Activated CD4-positive, alpha-beta T cell treated with anti-CD3 and anti-CD28 coated beads for 36 hours (primary cell): Measurements from ENCODE around the gene GAS2L1. TPM values are rescaled to one million over a fixed set of nuclear protein-coding genes. Genes with fewer than 3 reads are reported as not detected.

Source experiments
- ATAC-seq: fragments of 200-7000 bp; cut with Tn5 transposase; one replicate; pipeline ENCODE4 v1.10.0; 2021; ENCODE audit warnings: mild to moderate bottlenecking, moderate library complexity
- CTCF ChIA-PET: fragments of 350-600 bp; sonication (Branson Sonifier 250); formaldehyde crosslinking; loops from one replicate; lab custom pipeline; 2021; ENCODE audit warnings: antibody characterized with exemption; lab: Charles Lee
- POLR2A ChIA-PET: fragments of 350-600 bp; sonication (Branson Sonifier 250); formaldehyde crosslinking; loops from one replicate; lab custom pipeline; 2021; ENCODE audit warnings: antibody characterized with exemption, inconsistent platforms; lab: Charles Lee
- DNase-seq: peaks from one replicate; pipeline ENCODE4 v3.0.0-alpha.2; 2020
- H3K27ac Mint-ChIP-seq: one replicate; pipeline ENCODE4 v1.8.0; 2021; ENCODE audit warnings: mixed read lengths
- H3K27me3 Mint-ChIP-seq: one replicate; pipeline ENCODE4 v1.8.0; 2021; ENCODE audit warnings: mixed read lengths
- H3K36me3 Mint-ChIP-seq: one replicate; pipeline ENCODE4 v1.8.0; 2021; ENCODE audit warnings: low read depth, mixed read lengths
- H3K4me1 Mint-ChIP-seq: one replicate; pipeline ENCODE4 v1.8.0; 2021; ENCODE audit warnings: mixed read lengths
- H3K4me3 Mint-ChIP-seq: one replicate; pipeline ENCODE4 v1.8.0; 2021; ENCODE audit warnings: mild to moderate bottlenecking, moderate library complexity, mixed read lengths
- H3K9me3 Mint-ChIP-seq: one replicate; pipeline ENCODE4 v1.8.0; 2021; ENCODE audit warnings: low read depth, mixed read lengths
- intact Hi-C, 2 experiments: fragments of 100-400 bp; cut with DNase I in 1 of 2; cut with micrococcal nuclease in 1 of 2; formaldehyde crosslinking; loops; one replicate each; pipeline versions ENCODE4 v1.14.2 to v1.15.1; 2022 to 2024; cut with DNase I, micrococcal nuclease
- total RNA-seq, 2 experiments: library from RNA; stranded (reverse); gene quantifications; one replicate each; pipeline ENCODE4 v1.2.3, GENCODE V29; 2021

The GAS2L1 gene
- total RNA-seq, 2 experiments from 2014 or later: 0.84 to 0.98 TPM

DNA sequence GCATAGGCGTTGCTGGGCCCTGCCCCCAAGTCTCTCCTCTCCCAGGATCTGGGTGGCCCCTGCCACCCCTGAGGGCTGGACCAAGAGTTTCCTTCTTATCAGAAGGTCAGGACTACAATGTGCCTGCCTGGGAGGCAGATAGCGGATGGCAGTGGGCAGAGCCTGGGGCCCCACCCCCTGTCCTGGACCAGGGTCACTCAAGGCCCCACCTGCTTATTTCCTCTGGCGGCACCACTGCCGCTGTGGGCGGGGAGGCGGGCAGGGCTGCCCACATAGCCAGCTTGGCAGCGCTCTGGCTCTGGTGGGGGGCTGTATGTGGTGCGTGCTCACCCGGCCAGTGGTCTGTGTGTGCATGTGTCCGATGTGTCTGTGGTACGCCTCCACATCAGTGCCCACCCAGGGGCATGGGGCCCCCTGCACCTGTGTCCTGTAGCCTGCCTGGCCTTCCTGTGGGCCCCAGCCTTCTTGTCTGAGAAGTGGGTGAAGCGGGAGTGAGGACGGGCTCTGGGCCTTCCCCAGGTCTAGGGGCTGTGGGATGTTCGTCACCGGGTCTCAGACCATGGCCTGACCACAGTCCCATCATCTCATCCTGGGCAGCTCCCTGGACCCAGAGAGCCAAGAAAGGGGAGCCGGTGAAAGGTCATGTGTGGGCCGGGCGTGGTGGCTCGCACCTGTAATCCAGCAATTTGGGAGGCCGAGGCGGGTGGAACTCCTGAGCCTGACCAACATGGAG lies 3.0 kb downstream of the GAS2L1 start:
- Mint-ChIP-seq H3K27me3 (peaks cover 35% of the 10 kb centered on the region), H3K4me1 (peaks cover 30% of the 10 kb centered on the region), H3K36me3 (no peaks in the 10 kb centered on the region), H3K27ac (no peak overlapping the region), H3K4me3 (no peak overlapping the region), H3K9me3 (no peaks in the 10 kb centered on the region)
- DNase-seq: no peak
- CTCF ChIA-PET: no interaction called here
- POLR2A ChIA-PET: no interaction called here
- intact Hi-C loops: loop anchor here in 1 of 2 experiments (5.0 kb wide), 1 partner anchor 37 kb away; no protein-coding TSS in a partner anchor
- ATAC-seq: no peak

DNA sequence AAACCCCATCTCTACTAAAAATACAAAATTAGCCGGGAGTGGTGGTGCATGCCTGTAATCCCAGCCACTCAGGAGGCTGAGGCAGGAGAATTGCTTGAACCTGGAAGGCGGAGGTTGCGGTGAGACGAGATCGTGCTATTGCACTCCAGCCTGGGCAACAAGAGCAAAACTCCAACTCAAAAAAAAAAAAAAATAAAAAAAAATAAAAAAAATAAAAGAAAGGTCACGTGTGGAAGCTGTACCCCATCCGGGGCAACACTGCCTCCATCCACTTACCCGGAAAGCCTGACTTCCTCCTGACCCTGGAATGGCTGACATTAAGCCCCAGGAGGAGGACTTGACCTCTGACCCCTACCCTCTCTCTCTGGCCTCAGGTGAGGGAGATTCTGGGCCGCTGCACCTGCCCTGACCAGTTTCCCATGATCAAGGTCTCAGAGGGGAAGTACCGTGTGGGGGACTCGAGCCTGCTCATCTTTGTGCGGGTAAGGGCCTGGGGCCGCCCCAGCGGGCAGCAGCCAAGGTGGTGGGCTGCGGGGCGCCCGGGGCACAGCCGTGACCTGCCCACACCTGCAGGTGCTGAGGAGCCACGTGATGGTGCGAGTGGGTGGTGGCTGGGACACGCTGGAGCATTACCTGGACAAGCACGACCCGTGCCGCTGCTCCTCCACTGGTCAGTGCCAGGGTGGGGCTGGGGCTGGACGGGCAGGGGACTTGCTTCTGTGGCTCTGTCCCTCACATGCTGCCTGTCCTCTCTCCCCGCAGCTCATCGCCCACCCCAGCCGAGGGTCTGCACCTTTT lies 3.8 kb downstream of the GAS2L1 start:
- Mint-ChIP-seq H3K27me3 (peaks cover 34% of the 10 kb centered on the region), H3K27ac (no peak overlapping the region), H3K36me3 (no peaks in the 10 kb centered on the region), H3K4me1 (peaks cover 32% of the 10 kb centered on the region), H3K4me3 (no peak overlapping the region), H3K9me3 (no peaks in the 10 kb centered on the region)
- DNase-seq (no peak), ATAC-seq (no peak)
- ChIA-PET POLR2A (no interaction called here), CTCF (interaction anchor here (0.6 kb wide), 1 partner anchor 60 kb away, joined by 3 read pairs; no protein-coding TSS in a partner anchor)
- intact Hi-C loops: no loop called here

DNA sequence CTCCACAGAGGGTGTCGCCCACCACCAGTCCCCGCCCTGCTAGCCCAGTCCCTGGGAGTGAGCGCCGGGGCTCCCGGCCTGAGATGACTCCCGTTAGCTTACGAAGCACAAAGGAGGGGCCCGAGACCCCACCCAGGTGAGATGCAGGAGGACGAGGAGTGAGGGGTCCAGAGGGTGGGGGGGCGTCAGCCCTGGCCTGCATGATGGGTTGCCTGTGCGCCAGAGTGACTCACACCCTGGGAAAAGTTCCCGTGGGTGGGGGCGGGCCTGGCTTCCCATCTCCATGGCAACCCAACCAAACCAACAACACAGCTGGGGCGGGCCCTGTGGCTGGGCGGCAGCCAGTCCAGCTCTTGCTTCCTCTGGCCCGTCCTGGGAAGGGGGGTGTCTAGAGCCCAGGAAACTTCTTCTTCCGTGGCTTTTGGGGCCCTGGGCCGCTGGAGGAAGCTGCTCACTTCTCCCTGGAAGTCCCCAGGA lies 4.5 kb downstream of the GAS2L1 start:
- H3K27ac Mint-ChIP-seq: no peak overlapping the region
- POLR2A ChIA-PET: no interaction called here
- CTCF ChIA-PET: interaction anchor here (0.6 kb wide), 1 partner anchor 60 kb away, joined by 3 read pairs; no protein-coding TSS in a partner anchor
- DNase-seq: peak; percentile 86
- no peaks in the 10 kb centered on the region for H3K36me3 Mint-ChIP-seq
- peaks cover 29% of the 10 kb centered on the region for H3K27me3 Mint-ChIP-seq
- peak; percentile 52 for ATAC-seq
- H3K4me3 Mint-ChIP-seq: no peak overlapping the region
- H3K4me1 Mint-ChIP-seq: peaks cover 31% of the 10 kb centered on the region
- intact Hi-C loops: no loop called here
- no peaks in the 10 kb centered on the region for H3K9me3 Mint-ChIP-seq

DNA sequence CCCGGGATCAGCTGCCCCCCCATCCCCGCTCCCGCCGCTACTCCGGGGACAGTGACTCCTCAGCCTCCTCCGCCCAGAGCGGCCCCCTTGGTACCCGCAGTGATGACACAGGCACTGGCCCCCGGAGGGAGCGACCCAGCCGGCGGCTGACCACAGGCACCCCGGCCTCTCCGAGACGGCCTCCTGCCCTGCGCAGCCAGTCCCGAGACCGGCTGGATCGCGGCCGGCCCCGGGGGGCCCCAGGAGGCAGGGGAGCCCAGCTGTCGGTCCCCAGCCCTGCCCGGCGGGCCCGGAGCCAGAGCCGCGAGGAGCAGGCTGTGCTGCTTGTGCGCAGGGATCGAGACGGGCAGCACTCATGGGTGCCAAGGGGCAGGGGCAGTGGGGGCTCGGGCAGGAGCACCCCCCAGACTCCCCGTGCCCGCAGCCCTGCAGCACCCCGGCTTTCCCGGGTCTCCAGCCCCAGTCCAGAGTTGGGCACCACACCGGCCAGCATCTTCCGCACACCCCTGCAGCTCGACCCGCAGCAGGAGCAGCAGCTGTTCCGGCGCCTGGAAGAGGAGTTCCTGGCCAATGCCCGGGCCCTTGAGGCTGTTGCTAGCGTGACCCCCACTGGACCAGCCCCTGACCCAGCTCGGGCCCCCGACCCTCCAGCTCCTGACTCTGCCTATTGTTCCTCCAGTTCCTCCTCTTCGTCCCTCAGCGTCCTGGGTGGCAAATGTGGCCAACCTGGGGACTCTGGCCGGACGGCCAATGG lies 5.2 kb downstream of the GAS2L1 start:
- POLR2A ChIA-PET: no interaction called here
- CTCF ChIA-PET: interaction anchor here (2.1 kb wide), 1 partner anchor 38 kb away, joined by 8 read pairs; no protein-coding TSS in a partner anchor
- peaks cover 30% of the 10 kb centered on the region for H3K4me1 Mint-ChIP-seq
- no peak for ATAC-seq
- no peak overlapping the region for H3K4me3 Mint-ChIP-seq
- no peaks in the 10 kb centered on the region for H3K9me3 Mint-ChIP-seq
- H3K27me3 Mint-ChIP-seq: peaks cover 35% of the 10 kb centered on the region
- no peak for DNase-seq
- intact Hi-C loops: no loop called here
- H3K27ac Mint-ChIP-seq: no peak overlapping the region
- peaks cover 3% of the 10 kb centered on the region for H3K36me3 Mint-ChIP-seq

DNA sequence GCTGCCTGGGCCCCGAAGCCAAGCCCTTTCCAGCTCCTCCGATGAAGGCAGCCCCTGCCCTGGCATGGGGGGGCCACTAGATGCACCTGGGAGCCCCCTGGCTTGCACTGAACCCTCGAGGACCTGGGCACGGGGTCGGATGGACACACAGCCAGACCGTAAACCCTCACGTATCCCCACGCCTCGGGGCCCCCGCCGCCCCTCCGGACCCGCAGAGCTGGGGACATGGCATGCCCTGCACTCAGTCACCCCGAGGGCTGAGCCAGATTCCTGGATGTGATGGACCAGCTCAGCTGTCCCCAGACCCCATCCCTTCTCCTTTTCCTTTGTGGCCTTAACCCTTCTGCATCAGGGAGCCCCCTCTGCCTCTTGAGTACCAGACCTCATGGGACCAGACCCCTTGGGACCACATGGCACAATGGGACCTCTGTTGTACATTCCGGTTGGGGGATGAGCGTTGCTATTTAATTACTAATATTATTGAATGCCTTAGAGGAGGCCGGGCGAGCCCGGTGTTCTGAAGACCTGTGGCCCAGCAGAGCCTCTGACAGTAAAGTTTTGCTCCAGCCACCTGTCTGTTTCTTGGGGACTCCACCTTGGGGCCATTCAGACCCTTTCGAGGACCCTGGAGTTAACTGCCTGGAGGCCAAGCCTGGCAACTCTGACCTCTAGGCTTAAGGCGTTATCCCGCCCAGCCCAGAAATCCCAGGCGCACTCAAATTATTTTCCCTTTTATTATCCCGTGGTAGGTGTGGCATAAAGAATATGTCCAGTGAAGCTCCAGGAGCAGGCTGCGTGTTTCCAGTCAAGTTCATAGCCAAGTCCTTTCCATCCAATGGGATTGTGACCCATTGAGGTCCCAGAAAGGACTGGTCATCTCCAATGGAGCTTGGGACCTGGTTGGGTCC lies 6.0 kb downstream of the GAS2L1 start:
- no peak for ATAC-seq
- CTCF ChIA-PET: interaction anchor here (0.6 to 2.1 kb wide), 5 partner anchors 9 to 1157 kb away, joined by 3 to 8 read pairs (median 7); no protein-coding TSS in a partner anchor
- no peak for DNase-seq
- POLR2A ChIA-PET: interaction anchor here (1.2 kb wide), 1 partner anchor 46 kb away, joined by 3 read pairs; no protein-coding TSS in a partner anchor
- intact Hi-C loops: no loop called here
- Mint-ChIP-seq H3K4me1 (peaks cover 28% of the 10 kb centered on the region), H3K9me3 (no peaks in the 10 kb centered on the region), H3K27me3 (peaks cover 37% of the 10 kb centered on the region), H3K4me3 (no peak overlapping the region), H3K36me3 (peaks cover 3% of the 10 kb centered on the region), H3K27ac (no peak overlapping the region)

DNA sequence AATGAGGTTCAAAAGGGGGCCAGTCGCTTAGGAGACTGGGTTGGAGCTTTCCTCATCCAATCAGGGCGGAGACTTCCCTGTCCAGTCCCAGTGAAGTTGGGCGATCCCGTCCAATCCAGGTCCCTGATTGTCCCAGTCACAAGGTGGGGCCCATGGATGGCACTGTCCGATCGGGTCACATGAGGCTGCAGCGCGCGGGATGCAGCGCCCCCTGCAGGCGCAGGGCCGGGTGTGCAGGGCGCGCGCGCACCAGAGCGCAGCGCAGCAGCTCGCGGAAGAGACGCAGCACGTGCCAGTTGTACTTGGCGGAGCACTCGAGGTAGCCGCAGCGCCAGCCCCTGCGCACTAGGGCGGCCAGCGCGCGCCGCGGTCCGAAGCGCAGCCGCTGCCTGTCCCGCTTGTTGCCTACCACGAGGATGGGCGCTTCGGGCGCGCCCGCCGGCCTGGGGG lies 6.7 kb downstream of the GAS2L1 start:
- Mint-ChIP-seq H3K9me3 (no peaks in the 10 kb centered on the region), H3K36me3 (peaks cover 3% of the 10 kb centered on the region), H3K27ac (no peak overlapping the region), H3K4me1 (peaks cover 27% of the 10 kb centered on the region), H3K4me3 (no peak overlapping the region), H3K27me3 (peaks cover 36% of the 10 kb centered on the region)
- DNase-seq (peak; percentile 63), ATAC-seq (peak; percentile 65)
- CTCF ChIA-PET: interaction anchor here (0.6 to 2.1 kb wide), 6 partner anchors 9 to 1157 kb away, joined by 4 to 8 read pairs (median 6); no protein-coding TSS in a partner anchor
- POLR2A ChIA-PET: interaction anchor here (1.2 kb wide), 1 partner anchor 46 kb away, joined by 3 read pairs; no protein-coding TSS in a partner anchor
- intact Hi-C loops: no loop called here

DNA sequence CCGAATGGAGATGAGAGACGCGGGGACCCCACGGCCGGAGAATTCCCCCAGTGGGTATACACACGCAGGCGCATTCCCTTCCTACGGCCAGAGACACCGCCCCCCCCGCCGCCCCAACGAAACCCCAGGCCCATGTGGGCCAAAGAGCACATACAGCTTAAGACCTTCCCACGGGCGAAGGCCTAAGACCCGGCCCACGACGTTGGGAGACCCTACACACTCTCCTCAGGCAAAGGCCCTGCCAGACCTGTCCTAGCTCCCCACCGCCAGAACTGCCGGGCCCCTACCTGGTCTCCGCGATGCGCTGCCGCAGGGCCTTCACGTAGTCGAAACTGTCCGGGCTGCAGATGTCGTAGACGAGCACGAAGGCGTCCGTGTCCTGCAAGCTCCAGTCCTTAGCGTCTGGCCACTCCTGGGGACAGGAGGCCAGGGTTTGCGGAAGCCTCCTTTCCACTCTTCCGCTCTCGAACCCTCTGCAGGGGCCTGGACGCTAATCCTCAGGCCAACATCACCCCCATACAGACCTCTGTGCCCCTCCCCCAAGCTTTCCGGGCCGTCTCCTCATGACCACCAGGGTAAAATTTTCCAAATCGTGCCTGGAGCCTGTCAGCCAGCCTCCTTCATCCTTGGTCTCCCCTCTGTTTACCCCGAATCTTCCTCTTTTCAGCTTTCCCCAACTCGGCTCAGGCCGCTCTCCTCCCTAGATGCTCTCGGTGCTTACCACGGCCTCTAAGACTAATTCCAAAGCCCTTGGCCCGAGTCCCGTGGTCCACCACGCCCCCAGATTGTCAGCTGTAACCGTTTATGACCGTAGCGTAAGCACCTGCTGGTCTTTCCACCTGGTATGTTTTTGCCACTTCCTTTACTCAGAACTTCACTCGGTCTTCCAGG lies 7.4 kb downstream of the GAS2L1 start:
- Mint-ChIP-seq H3K36me3 (peaks cover 3% of the 10 kb centered on the region), H3K9me3 (no peaks in the 10 kb centered on the region), H3K27me3 (peaks cover 36% of the 10 kb centered on the region), H3K4me1 (peaks cover 25% of the 10 kb centered on the region), H3K27ac (no peak overlapping the region), H3K4me3 (no peak overlapping the region)
- DNase-seq (no peak), ATAC-seq (no peak)
- ChIA-PET CTCF (interaction anchor here (0.5 to 2.1 kb wide), 7 partner anchors 10 to 1657 kb away, joined by 3 to 8 read pairs (median 6); no protein-coding TSS in a partner anchor), POLR2A (interaction anchor here (1.2 kb wide), 1 partner anchor 47 kb away, joined by 3 read pairs; no protein-coding TSS in a partner anchor)
- intact Hi-C loops: no loop called here

DNA sequence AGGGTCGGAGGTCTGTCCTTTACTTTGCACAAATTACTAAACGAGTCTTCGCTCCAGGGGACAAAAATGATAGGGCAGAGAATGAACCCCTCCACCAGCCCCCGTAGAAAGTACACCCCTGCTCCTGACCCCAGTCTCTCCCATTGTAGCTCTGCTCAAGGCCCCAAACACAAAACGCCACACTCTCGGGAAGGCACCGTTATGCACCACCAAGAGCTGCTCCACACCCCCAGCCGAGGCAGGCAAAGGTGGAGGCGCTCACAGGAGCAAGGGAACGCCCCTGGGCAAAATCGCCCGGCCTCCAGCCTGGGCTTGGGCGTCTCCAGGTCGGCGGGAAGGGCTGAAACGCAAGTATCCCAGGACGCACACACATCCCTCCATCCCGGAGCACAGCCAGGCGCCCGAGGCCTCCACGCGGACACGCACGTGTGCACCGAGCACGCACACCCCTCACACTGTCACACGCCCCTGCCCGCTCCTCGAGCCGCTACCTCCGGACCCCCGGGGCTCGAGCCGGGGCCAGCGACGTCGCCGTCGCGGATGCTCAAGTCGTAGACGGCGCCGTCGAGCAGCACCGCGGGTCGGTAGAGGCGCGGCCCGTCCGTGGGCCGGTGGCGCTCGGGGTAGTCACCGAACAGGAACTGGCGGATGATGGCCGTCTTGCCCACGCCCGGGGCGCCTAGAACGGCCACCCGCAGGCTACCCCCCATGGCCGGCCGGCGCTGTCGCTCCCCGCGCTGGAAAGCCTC lies 8.3 kb downstream of the GAS2L1 start:
- Mint-ChIP-seq H3K27ac (no peak overlapping the region), H3K36me3 (peaks cover 3% of the 10 kb centered on the region)

More for the DNA sequence above, 8.3 kb downstream of the GAS2L1 start:
- no peak for ATAC-seq
- Mint-ChIP-seq H3K9me3 (no peaks in the 10 kb centered on the region), H3K4me3 (no peak overlapping the region), H3K27me3 (peaks cover 36% of the 10 kb centered on the region), H3K4me1 (peaks cover 23% of the 10 kb centered on the region)
- ChIA-PET POLR2A (no interaction called here), CTCF (interaction anchor here (1.5 kb wide), 2 partner anchors 41 to 43 kb away, joined by 4 to 6 read pairs; no protein-coding TSS in a partner anchor)
- peak; percentile 12 for DNase-seq
- intact Hi-C loops: no loop called here
